Right lobe of liver (tissue), 6 donors: ENCODE results near the gene ERGIC1. TPM values are rescaled to one million over a fixed set of nuclear protein-coding genes. Genes with fewer than 3 reads are reported as not detected.

ENCODE experiments used
- ATAC-seq, 4 donors: fragments of 200-7000 bp; cut with Tn5 transposase; one replicate each; pipeline ENCODE4 v1.9.1; 2020; ENCODE audit warnings: mild to moderate bottlenecking in 4 of 4, moderate library complexity in 4 of 4
- DNase-seq, 3 donors: peaks; one replicate each; pipeline ENCODE4 v3.0.0-alpha.2; 2020
- H3K27ac ChIP-seq, 3 donors: fragments of 200-600 bp; one replicate each; pipeline ENCODE4 v1.8.0; 2022
- H3K27me3 ChIP-seq, 2 donors: fragments of 200-600 bp; one replicate each; pipeline ENCODE4 v1.8.0; 2022
- H3K36me3 ChIP-seq, 4 donors: fragments of 200-600 bp; sonication (generic) in 1 of 4; one replicate each; pipeline versions ENCODE4 v1.5.1 to v1.8.0; 2017 to 2022; ENCODE audit warnings: control low read depth in 1 of 4
- H3K4me1 ChIP-seq, 4 donors: fragments of 200-600 bp; sonication (generic) in 1 of 4; one replicate each; pipeline versions ENCODE4 v1.5.1 to v1.8.0; 2017 to 2022; ENCODE audit warnings: control low read depth in 1 of 4
- H3K4me3 ChIP-seq, 3 donors: fragments of 200-600 bp; one replicate each; pipeline ENCODE4 v1.8.0; 2022
- H3K9me3 ChIP-seq, 4 donors: fragments of 200-600 bp; sonication (generic) in 1 of 4; one replicate each; pipeline versions ENCODE4 v1.5.1 to v1.8.0; 2017 to 2022; ENCODE audit warnings: control low read depth in 1 of 4
- CTCF ChIP-seq, 4 donors: fragments of 200-600 bp in 3 of 4; fragments of 450-650 bp in 1 of 4; IDR thresholded peaks; one replicate each; pipeline versions ENCODE4 v1.5.1 to v1.8.0; 2016 to 2022; ENCODE audit warnings: antibody characterized with exemption in 4 of 4, mild to moderate bottlenecking in 2 of 4
- POLR2A ChIP-seq: fragments of 450-650 bp; IDR thresholded peaks from one replicate; pipeline ENCODE4 v1.6.1; 2017; ENCODE audit warnings: antibody characterized with exemption, mild to moderate bottlenecking
- WGBS: methylation state at CpG from one replicate; pipeline ENCODE4 v1.1.6; 2018; ENCODE audit warnings: low coverage, low lambda C conversion rate; ENCODE audit not compliant: insufficient coverage; ENCODE audit errors: missing lambda C conversion rate; 5-methylcytosine and 5-hydroxymethylcytosine counted together
- intact Hi-C, 2 donors: fragments of 100-400 bp; cut with DNase I; formaldehyde crosslinking; loops; one replicate each; pipeline versions ENCODE4 v1.11.2 to v1.14.1; 2022
- total RNA-seq, 6 experiments: library from RNA; depleted of rRNA in 2 of 6; stranded (reverse); fragments of >200 nt in 2 of 6; fragmentation: NEBNext Ultra II Directional in 3 of 6; extraction: Animal tissue kit (Norgen Biotek cat#: 25700) in 3 of 6; gene quantifications; one replicate each; pipeline versions ENCODE4 v1.1.0 to v1.2.4, GENCODE V29; 2016 to 2023
- donor health status: DM: no; HTN: yes; CAD: no.
- donor health status: DM: no; HTN: no; CAD: no.
- donor health status: DM: no; HTN: no; CAD: no.
- donor health status: DM: no; HTN: yes; CAD: no.
- donor health status: DM: no; HTN: yes; CAD: no.

The ERGIC1 gene
- total RNA-seq, 6 experiments from 2014 or later: 103 to 264 (median 154) TPM

GRCh38 chr5:172818081-172818480, 16.0 kb upstream of the ERGIC1 start:
- Histone ChIP-seq H3K27me3 (no peaks in the 10 kb centered on the region), H3K9me3 (no peaks in the 10 kb centered on the region), H3K27ac (no peak overlapping the region), H3K4me3 (no peak overlapping the region), H3K36me3 (no peaks in the 10 kb centered on the region), H3K4me1 (no peaks in the 10 kb centered on the region)
- 100% methylated on average over 1 of the region's 3 CpGs for WGBS
- TF ChIP-seq CTCF (IDR thresholded peaks at IDR 0.05) (no peak), POLR2A (no peak)
- DNase-seq: no peak
- intact Hi-C loops: no loop called here
- ATAC-seq: no peak

GRCh38 chr5:172819569-172819968, 14.5 kb upstream of the ERGIC1 start:
- WGBS: no CpG with 5 or more reads among the region's 3 CpGs
- TF ChIP-seq POLR2A (no peak), CTCF (IDR thresholded peaks at IDR 0.05) (no peak)
- ATAC-seq (peak in 2 of 4 donors; percentile 31 to 51), DNase-seq (no peak)
- Histone ChIP-seq H3K27me3 (no peaks in the 10 kb centered on the region), H3K4me3 (no peak overlapping the region), H3K9me3 (no peaks in the 10 kb centered on the region), H3K27ac (no peak overlapping the region), H3K36me3 (no peaks in the 10 kb centered on the region), H3K4me1 (no peaks in the 10 kb centered on the region)
- intact Hi-C loops: no loop called here

GRCh38 chr5:172820046-172820767, 13.8 kb upstream of the ERGIC1 start:
- intact Hi-C loops: no loop called here
- H3K27ac ChIP-seq: no peak overlapping the region
- no peak overlapping the region for H3K4me3 ChIP-seq
- no peaks in the 10 kb centered on the region for H3K9me3 ChIP-seq
- DNase-seq (peak in 1 of 3 donors; percentile 33), ATAC-seq (peak; percentile 15 to 51 (median 36))
- TF ChIP-seq CTCF (IDR thresholded peaks at IDR 0.05): no peak
- no peak for TF ChIP-seq POLR2A
- H3K36me3 ChIP-seq: no peaks in the 10 kb centered on the region
- WGBS: 54% methylated on average over 5 of the region's 16 CpGs
- no peaks in the 10 kb centered on the region for H3K4me1 ChIP-seq
- H3K27me3 ChIP-seq: no peaks in the 10 kb centered on the region

GRCh38 chr5:172821340-172821985, 12.6 kb upstream of the ERGIC1 start:
- Histone ChIP-seq H3K4me3 (no peak overlapping the region), H3K27me3 (no peaks in the 10 kb centered on the region), H3K36me3 (no peaks in the 10 kb centered on the region), H3K27ac (no peak overlapping the region), H3K4me1 (no peaks in the 10 kb centered on the region), H3K9me3 (peaks cover 0 to 6% (median 0%) of the 10 kb centered on the region in 4 donors)
- WGBS: 92% methylated on average over 3 of the region's 6 CpGs
- ATAC-seq (peak in 1 of 4 donors; percentile 10), DNase-seq (no peak)
- intact Hi-C loops: no loop called here
- TF ChIP-seq POLR2A (no peak), CTCF (IDR thresholded peaks at IDR 0.05) (no peak)
